ENCODE measurements around the gene AGBL5. TPM values are rescaled to one million over a fixed set of nuclear protein-coding genes. Genes with fewer than 3 reads are reported as not detected.

AGBL5 gene
- total and polyA plus RNA-seq, 8 donors, result 12.0 to 54.5 (median 50.2) TPM

DNA sequence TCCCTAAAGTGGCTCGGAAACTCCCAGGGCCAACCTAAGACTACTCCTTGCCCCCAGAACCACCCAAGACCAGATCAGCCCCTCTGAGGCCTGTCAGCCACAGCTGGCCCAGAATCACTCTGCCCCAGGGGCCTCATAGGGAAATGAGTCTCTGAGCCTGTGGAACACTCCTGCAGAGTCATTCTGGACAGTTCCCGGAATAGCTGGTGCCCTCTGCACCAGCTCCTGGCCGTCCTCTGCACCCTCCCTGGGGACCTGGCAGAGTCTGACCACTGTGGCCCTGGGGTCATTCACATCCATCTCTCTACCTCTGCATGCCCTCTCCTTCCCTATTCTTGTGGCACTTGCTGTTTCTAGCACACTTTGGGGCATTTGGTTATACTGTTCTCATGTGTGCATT lies 33.3 kb upstream of the AGBL5 start:
- ATAC-seq (no peak), DNase-seq (no peak)
- intact Hi-C loops (cut with DNase I), result loop anchor here in 1 of 2 donors (5.0 to 10.0 kb wide), 2 partner anchors 51 to 173 kb away; partner anchors contain the start of gene DPYSL5
- Histone ChIP-seq H3K9me3 (no peaks in the 10 kb centered on the region), H3K27ac (no peak overlapping the region), H3K36me3 (peaks cover 0 to 4% of the 10 kb centered on the region in 2 donors), H3K27me3 (no peaks in the 10 kb centered on the region), H3K4me3 (no peak overlapping the region), H3K4me1 (peaks cover 7 to 12% of the 10 kb centered on the region in 2 donors)
- TF ChIP-seq, protein P1, sequence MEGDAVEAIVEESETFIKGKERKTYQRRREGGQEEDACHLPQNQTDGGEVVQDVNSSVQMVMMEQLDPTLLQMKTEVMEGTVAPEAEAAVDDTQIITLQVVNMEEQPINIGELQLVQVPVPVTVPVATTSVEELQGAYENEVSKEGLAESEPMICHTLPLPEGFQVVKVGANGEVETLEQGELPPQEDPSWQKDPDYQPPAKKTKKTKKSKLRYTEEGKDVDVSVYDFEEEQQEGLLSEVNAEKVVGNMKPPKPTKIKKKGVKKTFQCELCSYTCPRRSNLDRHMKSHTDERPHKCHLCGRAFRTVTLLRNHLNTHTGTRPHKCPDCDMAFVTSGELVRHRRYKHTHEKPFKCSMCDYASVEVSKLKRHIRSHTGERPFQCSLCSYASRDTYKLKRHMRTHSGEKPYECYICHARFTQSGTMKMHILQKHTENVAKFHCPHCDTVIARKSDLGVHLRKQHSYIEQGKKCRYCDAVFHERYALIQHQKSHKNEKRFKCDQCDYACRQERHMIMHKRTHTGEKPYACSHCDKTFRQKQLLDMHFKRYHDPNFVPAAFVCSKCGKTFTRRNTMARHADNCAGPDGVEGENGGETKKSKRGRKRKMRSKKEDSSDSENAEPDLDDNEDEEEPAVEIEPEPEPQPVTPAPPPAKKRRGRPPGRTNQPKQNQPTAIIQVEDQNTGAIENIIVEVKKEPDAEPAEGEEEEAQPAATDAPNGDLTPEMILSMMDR (IDR thresholded peaks at IDR 0.05), result no peak

DNA sequence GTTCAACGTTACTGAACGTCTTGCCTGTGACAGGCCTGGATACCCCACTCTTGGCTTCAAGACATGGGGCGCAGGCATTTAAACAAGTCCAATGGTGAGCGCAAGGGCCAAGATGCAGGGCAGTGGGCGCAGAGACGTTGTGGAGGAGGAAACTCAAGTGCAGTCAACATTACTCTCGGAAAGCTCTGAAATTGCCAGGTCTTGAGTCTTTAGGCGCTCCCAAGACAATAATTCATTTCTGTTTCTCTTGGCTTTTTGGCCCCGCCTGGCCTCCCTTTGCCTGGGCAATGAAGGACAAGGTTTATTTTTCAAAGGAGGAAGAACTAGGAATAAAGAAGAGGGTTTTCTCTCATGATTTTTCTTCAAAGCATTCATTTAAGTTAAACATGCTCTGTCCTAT lies 32.0 kb upstream of the AGBL5 start:
- Histone ChIP-seq H3K27me3 (no peaks in the 10 kb centered on the region), H3K27ac (no peak overlapping the region), H3K4me3 (no peak overlapping the region), H3K36me3 (peaks cover 0 to 17% of the 10 kb centered on the region in 2 donors), H3K9me3 (no peaks in the 10 kb centered on the region), H3K4me1 (peaks cover 7 to 12% of the 10 kb centered on the region in 2 donors)
- TF ChIP-seq, protein P1 (IDR thresholded peaks at IDR 0.05), result no peak
- intact Hi-C loops (cut with DNase I), result loop anchor here in 1 of 2 donors (5.0 to 10.0 kb wide), 2 partner anchors 52 to 175 kb away; partner anchors contain the start of gene DPYSL5
- DNase-seq (no peak), ATAC-seq (no peak)

DNA sequence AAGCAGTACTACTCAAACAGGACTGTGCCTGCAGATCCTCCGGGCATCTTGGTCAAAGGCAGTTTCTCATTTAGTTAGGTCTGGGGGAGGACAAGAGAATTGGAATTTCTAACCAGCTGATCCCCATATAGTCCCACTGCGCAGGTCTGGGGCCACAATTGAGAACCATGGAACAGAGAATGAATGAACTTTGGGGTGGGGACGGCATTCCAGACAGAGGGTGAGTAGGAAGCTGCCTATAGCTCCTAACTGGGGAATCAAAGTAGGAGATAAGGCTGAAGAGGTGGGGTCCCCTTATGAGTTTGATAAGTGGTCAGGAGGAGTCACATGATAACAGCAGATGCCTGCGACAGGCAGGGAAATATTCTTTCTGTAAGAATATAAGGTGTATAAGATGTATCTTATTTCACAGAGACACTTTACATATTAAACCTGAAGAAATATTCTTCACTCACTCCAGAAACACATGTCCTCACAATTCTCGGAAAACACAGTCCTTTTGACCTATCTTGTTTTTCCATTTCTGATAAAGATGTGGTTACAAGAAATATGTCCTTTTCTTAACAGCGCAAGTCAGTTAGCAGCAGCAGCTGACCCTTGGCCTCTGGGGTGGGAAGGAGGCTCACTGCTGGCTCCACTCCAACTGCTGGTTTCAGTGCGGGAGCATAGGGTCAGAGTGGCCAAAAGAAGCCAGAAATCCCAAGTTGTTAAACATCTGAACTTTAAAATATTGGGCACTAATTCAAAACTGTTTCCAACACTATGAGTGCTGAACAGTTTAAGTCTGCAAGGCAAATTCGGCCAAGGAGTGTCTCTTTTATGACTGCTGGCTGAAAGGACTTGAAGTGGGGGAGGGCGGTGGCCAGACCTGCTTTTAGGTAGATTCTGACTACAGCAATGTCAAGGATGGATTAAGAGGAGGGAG lies 31.3 kb upstream of the AGBL5 start:
- no peak for ATAC-seq
- no peak overlapping the region for H3K4me3 ChIP-seq
- TF ChIP-seq, protein P1 (IDR thresholded peaks at IDR 0.05), result no peak
- H3K27me3 ChIP-seq, result no peaks in the 10 kb centered on the region
- H3K27ac ChIP-seq, result no peak overlapping the region
- peaks cover 0 to 25% of the 10 kb centered on the region in 2 donors for H3K36me3 ChIP-seq
- peak in 1 of 4 donors; percentile 12 for DNase-seq
- H3K9me3 ChIP-seq, result no peaks in the 10 kb centered on the region
- intact Hi-C loops (cut with DNase I), result loop anchor here in 1 of 2 donors (5.0 to 10.0 kb wide), 2 partner anchors 53 to 175 kb away; partner anchors contain the start of gene DPYSL5
- peaks cover 7 to 12% of the 10 kb centered on the region in 2 donors for H3K4me1 ChIP-seq

DNA sequence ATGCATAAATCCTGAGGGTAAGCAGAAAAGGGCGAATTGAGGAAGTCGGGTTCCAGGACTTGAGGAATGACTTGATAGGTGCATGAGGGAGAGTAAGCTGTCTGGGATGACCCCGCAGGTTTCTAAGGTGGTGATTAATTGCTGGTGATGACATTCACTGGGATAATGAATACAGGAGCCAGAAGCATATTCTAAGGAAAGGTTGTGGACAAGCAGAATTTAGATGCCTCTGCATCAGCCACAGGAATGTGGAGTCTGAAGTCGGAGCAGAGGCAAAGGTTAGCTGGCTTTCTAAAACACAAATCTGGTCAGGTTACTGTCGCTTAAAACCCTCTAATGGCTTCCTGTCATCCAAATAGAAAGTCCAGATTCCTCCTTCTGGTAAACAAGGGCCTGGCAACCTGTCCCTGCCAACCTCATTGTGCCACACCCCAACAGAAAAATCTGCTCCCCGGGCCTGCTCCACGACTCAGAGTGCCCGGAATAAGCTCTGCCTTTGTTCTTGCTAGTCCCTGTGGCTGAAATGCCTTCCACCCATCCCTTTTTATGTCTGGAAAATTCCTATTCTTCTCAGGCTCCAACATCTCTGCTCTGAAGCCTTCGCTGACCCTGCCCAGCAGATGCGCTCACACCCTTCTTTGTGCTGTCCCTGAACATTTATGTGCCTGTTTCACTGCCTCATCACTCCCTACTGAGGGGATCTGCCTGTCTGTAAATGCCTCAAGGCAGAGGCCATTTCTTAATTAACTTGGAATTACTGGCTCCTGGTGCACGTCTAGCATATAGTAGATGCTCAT lies 30.0 kb upstream of the AGBL5 start:
- Histone ChIP-seq H3K27me3 (no peaks in the 10 kb centered on the region), H3K4me1 (peaks cover 3 to 7% of the 10 kb centered on the region in 2 donors), H3K27ac (no peak overlapping the region), H3K36me3 (peaks cover 0 to 37% of the 10 kb centered on the region in 2 donors), H3K4me3 (no peak overlapping the region), H3K9me3 (no peaks in the 10 kb centered on the region)
- peak; percentile 30 for ATAC-seq
- intact Hi-C loops (cut with DNase I), result no loop called here
- TF ChIP-seq, protein P1 (IDR thresholded peaks at IDR 0.05), result no peak
- DNase-seq, result no peak
